Chondrocyte (in vitro differentiated cells): ENCODE results near the gene EDDM3A. TPM values are rescaled to one million over a fixed set of nuclear protein-coding genes. Genes with fewer than 3 reads are reported as not detected.

ENCODE experiments used
- DNase-seq: peaks from one replicate; pipeline ENCODE4 v3.0.0; 2021; ENCODE audit warnings: mixed read lengths, low spot score
- H3K27ac Mint-ChIP-seq: one replicate; pipeline ENCODE4 v1.8.0; 2021; ENCODE audit warnings: mild to moderate bottlenecking, moderate library complexity, mixed read lengths; ENCODE audit not compliant: unreplicated experiment
- H3K27me3 Mint-ChIP-seq: 2 replicates; pipeline ENCODE4 v1.8.0; 2021; ENCODE audit warnings: low read depth, mixed read lengths
- H3K36me3 Mint-ChIP-seq: 2 replicates; pipeline ENCODE4 v1.8.0; 2021; ENCODE audit warnings: low read depth, mixed read lengths
- H3K4me1 Mint-ChIP-seq: 2 replicates; pipeline ENCODE4 v1.8.0; 2021; ENCODE audit warnings: low read depth, mild to moderate bottlenecking, mixed read lengths
- H3K4me3 Mint-ChIP-seq: one replicate; pipeline ENCODE4 v1.8.0; 2021; ENCODE audit warnings: mild to moderate bottlenecking, moderate library complexity, mixed read lengths; ENCODE audit not compliant: unreplicated experiment
- H3K9me3 Mint-ChIP-seq: 2 replicates; pipeline ENCODE4 v1.8.0; 2021; ENCODE audit warnings: low read depth, mixed read lengths
- CTCF ChIP-seq: fragments of 200-600 bp; sonication (generic); IDR thresholded peaks from 2 replicates; pipeline ENCODE4 v1.5.0; 2021; ENCODE audit warnings: antibody characterized with exemption, mild to moderate bottlenecking, moderate library complexity
- total RNA-seq: library from RNA; stranded (reverse); gene quantifications from 3 replicates; pipeline ENCODE4 v1.2.1, GENCODE V29; 2021

The EDDM3A gene
- total RNA-seq, 1 donor from 2014 or later, result not detected

GRCh38 chr14:20746566-20746965 lies 879 bp downstream of the EDDM3A start:
- TF ChIP-seq CTCF, result no peak
- Mint-ChIP-seq H3K36me3 (no peaks in the 10 kb centered on the region), H3K27me3 (peaks cover 2% of the 10 kb centered on the region)

GRCh38 chr14:20748439-20748838 lies 2.8 kb downstream of the EDDM3A start:
- peaks cover 13% of the 10 kb centered on the region for H3K9me3 Mint-ChIP-seq
- no peaks in the 10 kb centered on the region for H3K36me3 Mint-ChIP-seq
- no peaks in the 10 kb centered on the region for H3K4me1 Mint-ChIP-seq

More at GRCh38 chr14:20746566-20746965, 879 bp downstream of the EDDM3A start:
- DNase-seq, result no peak
- Mint-ChIP-seq H3K27ac (no peak overlapping the region), H3K4me3 (no peak overlapping the region), H3K4me1 (no peaks in the 10 kb centered on the region), H3K9me3 (peaks cover 1% of the 10 kb centered on the region)

GRCh38 chr14:20750194-20750593 lies 4.5 kb downstream of the EDDM3A start:
- Mint-ChIP-seq H3K27ac (no peak overlapping the region), H3K4me3 (no peak overlapping the region), H3K36me3 (no peaks in the 10 kb centered on the region), H3K27me3 (peaks cover 2% of the 10 kb centered on the region), H3K9me3 (peaks cover 13% of the 10 kb centered on the region), H3K4me1 (no peaks in the 10 kb centered on the region)
- TF ChIP-seq CTCF, result no peak
- no peak for DNase-seq

More at GRCh38 chr14:20748439-20748838, 2.8 kb downstream of the EDDM3A start:
- Mint-ChIP-seq H3K27me3 (peaks cover 2% of the 10 kb centered on the region), H3K4me3 (no peak overlapping the region), H3K27ac (no peak overlapping the region)
- TF ChIP-seq CTCF, result no peak
- DNase-seq, result no peak

- DNase-seq, result no peak
- TF ChIP-seq CTCF, result no peak
- H3K4me1 Mint-ChIP-seq, result no peaks in the 10 kb centered on the region
- H3K36me3 Mint-ChIP-seq, result no peaks in the 10 kb centered on the region
- H3K27ac Mint-ChIP-seq, result no peak overlapping the region
- H3K9me3 Mint-ChIP-seq, result peaks cover 13% of the 10 kb centered on the region
- H3K27me3 Mint-ChIP-seq, result peaks cover 2% of the 10 kb centered on the region
- H3K4me3 Mint-ChIP-seq, result no peak overlapping the region
Observed at GRCh38 chr14:20751963-20752562, 6.4 kb downstream of the EDDM3A start.

GRCh38 chr14:20754308-20754707 lies 8.6 kb downstream of the EDDM3A start:
- H3K4me3 Mint-ChIP-seq, result no peak overlapping the region
- TF ChIP-seq CTCF, result no peak
- peaks cover 13% of the 10 kb centered on the region for H3K9me3 Mint-ChIP-seq
- H3K27ac Mint-ChIP-seq, result no peak overlapping the region
- DNase-seq, result no peak
- H3K4me1 Mint-ChIP-seq, result no peaks in the 10 kb centered on the region
- H3K27me3 Mint-ChIP-seq, result peaks cover 4% of the 10 kb centered on the region
- H3K36me3 Mint-ChIP-seq, result no peaks in the 10 kb centered on the region
